DOHH2 (cell line): ENCODE measurements around the gene QRICH2.
"Not testable (repeated sequence)": the region's sequence is repeated elsewhere in the genome, so short reads cannot be mapped to it uniquely, and the experiment has no call there.

Source experiments
- H3F3A ChIP-seq: fragments of 200-600 bp; sonication (generic), shearing (Covaris generic); 2 replicates; pipeline ENCODE4 v1.6.0; 2016; ENCODE audit warnings: antibody characterized with exemption, mild to moderate bottlenecking; ENCODE audit not compliant: control insufficient read depth, insufficient read depth
- H3K27ac ChIP-seq: fragments of 200-600 bp; sonication (generic); 2 replicates; pipeline ENCODE4 v1.5.1; 2014; ENCODE audit warnings: low read depth, mild to moderate bottlenecking, low read length, moderate library complexity
- H3K27me3 ChIP-seq: fragments of 200-600 bp; sonication (generic); 2 replicates; pipeline ENCODE4 v1.6.1; 2014; ENCODE audit warnings: mild to moderate bottlenecking, low read length, mixed read lengths; ENCODE audit not compliant: control insufficient read depth
- H3K36me3 ChIP-seq: fragments of 200-600 bp; sonication (generic); 2 replicates; pipeline ENCODE4 v1.6.1; 2014; ENCODE audit warnings: mild to moderate bottlenecking, low read length, moderate library complexity, mixed read lengths; ENCODE audit not compliant: control insufficient read depth
- H3K4me1 ChIP-seq: fragments of 200-600 bp; sonication (generic); 2 replicates; pipeline ENCODE4 v1.6.1; 2014; ENCODE audit warnings: mild to moderate bottlenecking, low read length, mixed read lengths; ENCODE audit not compliant: control insufficient read depth
- H3K4me2 ChIP-seq: fragments of 200-600 bp; sonication (generic); 2 replicates; pipeline ENCODE4 v1.6.0; 2014; ENCODE audit warnings: mild to moderate bottlenecking, low read length, moderate library complexity
- H3K4me3 ChIP-seq: fragments of 200-600 bp; sonication (generic); 2 replicates; pipeline ENCODE4 v1.5.1; 2014; ENCODE audit warnings: mild to moderate bottlenecking, low read length, mixed read lengths
- H3K79me2 ChIP-seq: fragments of 200-600 bp; sonication (generic); 2 replicates; pipeline ENCODE4 v1.6.1; 2014; ENCODE audit warnings: mild to moderate bottlenecking, low read length, mixed read lengths; ENCODE audit not compliant: control insufficient read depth
- H3K9me2 ChIP-seq: fragments of 200-600 bp; sonication (generic); replicated peaks from 2 replicates; pipeline ENCODE4 v1.6.1; 2014; ENCODE audit warnings: mild to moderate bottlenecking, low read length, mixed read lengths; ENCODE audit not compliant: control insufficient read depth
- H3K9me3 ChIP-seq: fragments of 200-600 bp; sonication (generic); 2 replicates; pipeline ENCODE4 v1.6.1; 2014; ENCODE audit warnings: antibody characterized with exemption, low read length, mixed read lengths; ENCODE audit not compliant: control insufficient read depth, insufficient read depth
- H4K20me1 ChIP-seq: fragments of 200-600 bp; sonication (generic); 2 replicates; pipeline ENCODE4 v1.6.0; 2014; ENCODE audit warnings: low read depth, mild to moderate bottlenecking, antibody characterized with exemption, low read length, moderate library complexity; ENCODE audit not compliant: control insufficient read depth, insufficient read depth
- EZH2phosphoT487 ChIP-seq: fragments of 200-600 bp; sonication (generic); IDR thresholded peaks from 2 replicates; pipeline ENCODE4 v1.6.1; 2017; ENCODE audit warnings: borderline replicate concordance, mild to moderate bottlenecking, antibody characterized with exemption, low read length, moderate library complexity, mixed read lengths
- TF ChIP-seq, protein P1 (sequence below): fragments of 200-600 bp; sonication (generic); IDR thresholded peaks from one replicate; pipeline ENCODE4 v1.5.1; 2014; ENCODE audit warnings: antibody characterized with exemption, mild to moderate bottlenecking, low read depth, low read length; ENCODE audit not compliant: poor library complexity, severe bottlenecking

QRICH2 gene

DNA sequence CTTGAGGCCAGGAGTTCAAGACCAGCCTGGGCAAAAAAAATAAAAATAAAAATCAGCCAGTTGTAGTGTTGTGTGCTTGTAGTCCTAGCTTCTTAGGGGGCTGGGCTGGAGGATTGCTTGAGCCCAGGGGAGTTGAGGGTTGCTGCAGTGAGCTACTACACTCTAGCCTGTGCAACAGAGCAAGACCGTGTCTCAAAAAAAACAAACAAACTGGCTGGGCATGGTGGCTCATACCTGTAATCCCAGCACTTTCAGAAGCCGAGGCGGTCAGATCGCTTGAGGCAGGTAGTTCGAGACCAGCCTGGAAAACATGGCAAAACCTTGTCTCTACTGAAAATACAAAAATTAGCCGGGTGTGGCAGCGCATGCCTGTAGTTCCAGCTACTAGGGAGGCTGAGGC lies 47.9 kb downstream of the QRICH2 start:
- TF ChIP-seq, protein P1, sequence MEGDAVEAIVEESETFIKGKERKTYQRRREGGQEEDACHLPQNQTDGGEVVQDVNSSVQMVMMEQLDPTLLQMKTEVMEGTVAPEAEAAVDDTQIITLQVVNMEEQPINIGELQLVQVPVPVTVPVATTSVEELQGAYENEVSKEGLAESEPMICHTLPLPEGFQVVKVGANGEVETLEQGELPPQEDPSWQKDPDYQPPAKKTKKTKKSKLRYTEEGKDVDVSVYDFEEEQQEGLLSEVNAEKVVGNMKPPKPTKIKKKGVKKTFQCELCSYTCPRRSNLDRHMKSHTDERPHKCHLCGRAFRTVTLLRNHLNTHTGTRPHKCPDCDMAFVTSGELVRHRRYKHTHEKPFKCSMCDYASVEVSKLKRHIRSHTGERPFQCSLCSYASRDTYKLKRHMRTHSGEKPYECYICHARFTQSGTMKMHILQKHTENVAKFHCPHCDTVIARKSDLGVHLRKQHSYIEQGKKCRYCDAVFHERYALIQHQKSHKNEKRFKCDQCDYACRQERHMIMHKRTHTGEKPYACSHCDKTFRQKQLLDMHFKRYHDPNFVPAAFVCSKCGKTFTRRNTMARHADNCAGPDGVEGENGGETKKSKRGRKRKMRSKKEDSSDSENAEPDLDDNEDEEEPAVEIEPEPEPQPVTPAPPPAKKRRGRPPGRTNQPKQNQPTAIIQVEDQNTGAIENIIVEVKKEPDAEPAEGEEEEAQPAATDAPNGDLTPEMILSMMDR, result no peak
- Histone ChIP-seq H3F3A (peaks cover 27% of the 10 kb centered on the region), H3K9me3 (no peaks in the 10 kb centered on the region), H3K27ac (peak overlapping the region; percentile 77), H3K36me3 (no peaks in the 10 kb centered on the region), H3K4me3 (peak overlapping the region; percentile 68), H3K27me3 (no peaks in the 10 kb centered on the region), H3K9me2 (no peaks in the 10 kb centered on the region), H4K20me1 (no peaks in the 10 kb centered on the region), H3K4me1 (peaks cover 64% of the 10 kb centered on the region), H3K4me2 (peak overlapping the region; percentile 73), H3K79me2 (no peaks in the 10 kb centered on the region)

DNA sequence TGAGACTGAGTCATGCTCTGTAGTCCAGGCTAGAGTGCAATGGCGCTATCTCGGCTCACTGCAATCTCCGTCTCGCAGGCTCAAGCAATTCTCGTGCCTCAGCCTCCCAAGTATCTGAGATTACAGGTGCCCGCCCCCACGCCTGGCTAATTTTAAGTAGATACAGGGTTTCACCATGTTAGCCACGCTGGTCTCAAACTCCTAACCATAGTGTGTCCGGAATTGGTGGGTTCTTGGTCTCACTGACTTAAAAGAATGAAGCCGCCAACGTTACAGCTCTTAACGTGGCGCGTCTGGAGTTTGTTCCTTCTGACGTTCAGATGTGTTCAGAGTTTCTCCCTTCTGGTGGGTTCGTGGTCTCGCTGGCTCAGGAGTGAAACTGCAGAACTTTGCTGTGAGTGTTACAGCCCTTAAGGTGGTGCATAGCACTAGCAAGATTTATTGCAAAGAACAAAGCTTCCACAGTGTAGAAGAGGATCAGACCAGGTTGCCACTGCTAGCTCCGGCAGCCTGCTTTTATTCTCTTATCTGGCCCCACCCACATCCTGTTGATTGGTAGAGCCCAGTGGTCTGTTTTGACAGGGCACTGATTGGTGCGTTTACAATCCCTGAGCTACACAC lies 51.5 kb downstream of the QRICH2 start:
- H3K4me2 ChIP-seq, H4K20me1 ChIP-seq, H3K9me2 ChIP-seq, H3K27ac ChIP-seq, H3K9me3 ChIP-seq, H3K79me2 ChIP-seq, H3K4me3 ChIP-seq, H3K27me3 ChIP-seq, H3K36me3 ChIP-seq: not testable (repeated sequence)
- Histone ChIP-seq H3K4me1 (peaks cover 46% of the 10 kb centered on the region), H3F3A (peaks cover 13% of the 10 kb centered on the region)

DNA sequence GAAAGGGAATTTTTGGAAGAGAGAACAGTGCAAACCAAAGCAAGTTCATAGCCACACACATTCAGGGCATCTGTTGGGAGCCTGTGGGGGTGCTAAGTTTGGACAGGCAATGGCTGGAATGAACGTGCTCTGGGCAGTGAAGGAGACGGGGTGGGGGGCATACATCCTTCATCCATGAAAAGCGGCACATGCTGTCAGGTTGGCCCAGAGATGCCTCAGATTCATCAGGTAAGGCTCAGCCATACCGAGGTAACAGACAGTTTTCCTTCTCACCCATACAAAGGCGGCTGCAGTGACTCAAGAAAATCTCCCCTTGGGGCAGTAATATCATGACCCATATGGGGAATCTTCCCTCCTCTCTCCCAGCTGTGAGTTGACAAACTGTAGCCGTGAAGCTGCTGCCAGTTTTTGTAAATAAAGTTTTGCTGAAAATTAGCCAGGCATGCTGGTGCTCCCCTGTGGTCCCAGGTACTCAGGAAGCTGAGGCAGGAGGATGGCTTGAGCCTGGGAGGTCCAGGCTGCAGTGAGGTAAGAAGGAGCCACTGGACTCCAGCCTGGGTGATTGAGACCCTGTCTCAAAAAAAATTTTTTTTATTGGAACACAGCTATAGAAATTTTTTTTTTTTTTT lies 52.2 kb downstream of the QRICH2 start:
- no peaks in the 10 kb centered on the region for H3K27me3 ChIP-seq
- no peaks in the 10 kb centered on the region for H3K36me3 ChIP-seq
- no peak overlapping the region for H3K27ac ChIP-seq
- no peaks in the 10 kb centered on the region for H4K20me1 ChIP-seq
- H3K4me2 ChIP-seq, result no peak overlapping the region
- TF ChIP-seq, protein P1, result no peak
- no peak for TF ChIP-seq EZH2phosphoT487
- no peaks in the 10 kb centered on the region for H3K9me3 ChIP-seq
- no peaks in the 10 kb centered on the region for H3K9me2 ChIP-seq
- no peaks in the 10 kb centered on the region for H3K79me2 ChIP-seq
- peaks cover 40% of the 10 kb centered on the region for H3K4me1 ChIP-seq
- H3K4me3 ChIP-seq, result no peak overlapping the region
- peaks cover 12% of the 10 kb centered on the region for H3F3A ChIP-seq

DNA sequence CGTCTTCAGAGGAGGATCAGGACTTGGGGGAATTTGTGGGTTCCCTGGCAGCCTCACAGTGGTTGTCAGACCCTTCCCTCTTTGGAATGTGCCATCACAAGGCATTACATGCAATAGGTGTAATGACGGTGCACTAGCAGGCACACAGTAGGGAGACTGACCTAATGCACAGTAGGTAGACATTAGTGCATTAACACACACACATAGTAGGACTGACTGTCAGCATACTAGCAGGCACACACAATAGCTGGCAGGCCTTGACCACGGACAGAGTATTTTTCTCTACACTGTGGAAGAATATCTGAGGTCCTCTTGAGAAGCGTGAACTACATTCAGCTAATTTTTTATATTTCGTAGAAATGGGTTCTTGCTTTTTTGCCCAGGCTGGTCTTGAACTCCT lies 53.8 kb downstream of the QRICH2 start:
- Histone ChIP-seq H3K36me3 (no peaks in the 10 kb centered on the region), H3K4me3 (no peak overlapping the region), H3K9me3 (no peaks in the 10 kb centered on the region), H3K27ac (no peak overlapping the region), H3K4me2 (no peak overlapping the region), H3K9me2 (no peaks in the 10 kb centered on the region), H3K27me3 (no peaks in the 10 kb centered on the region), H4K20me1 (no peaks in the 10 kb centered on the region), H3F3A (peaks cover under 1% of the 10 kb centered on the region; the same call in 1 of the 2 replicates), H3K4me1 (peaks cover 24% of the 10 kb centered on the region), H3K79me2 (no peaks in the 10 kb centered on the region)
- TF ChIP-seq, protein P1, result no peak
- no peak for TF ChIP-seq EZH2phosphoT487
